ENCODE measurements around the gene SESN1. TPM values are rescaled to one million over a fixed set of nuclear protein-coding genes. Genes with fewer than 3 reads are reported as not detected.
"Not testable (repeated sequence)": the region's sequence is repeated elsewhere in the genome, so short reads cannot be mapped to it uniquely, and the experiment has no call there.

SESN1 gene
- total RNA-seq, 2 experiments from 2014 or later, result 22.1 to 23.3 TPM

- Mint-ChIP-seq H3K27me3 (no peaks in the 10 kb centered on the region), H3K36me3 (ENCODE audit: low read depth) (no peaks in the 10 kb centered on the region), H3K9me3 (no peaks in the 10 kb centered on the region), H3K27ac (no peak overlapping the region), H3K4me1 (ENCODE audit: low read depth) (peaks cover 31% of the 10 kb centered on the region), H3K4me3 (no peak overlapping the region)
- no peak for ATAC-seq
- no peak for DNase-seq
- ChIA-PET POLR2A (no interaction called here), CTCF (interaction anchor here (1.0 to 2.5 kb wide), 3 partner anchors 9 to 16 kb away, joined by 3 to 10 read pairs (median 3); no protein-coding TSS in a partner anchor)
- intact Hi-C loops (cut with micrococcal nuclease), result no loop called here
- no peak for TF ChIP-seq CTCF (IDR thresholded peaks at IDR 0.05)
These were observed 5.7 kb downstream of the SESN1 start for GRCh38 chr6:109088995-109089394.

- no peaks in the 10 kb centered on the region for H3K9me3 Mint-ChIP-seq
- POLR2A ChIA-PET, result interaction anchor here (0.8 to 1.2 kb wide), 2 partner anchors 69 to 295 kb away, joined by 3 read pairs; partner anchors contain the start of gene CD164
- ATAC-seq (no peak), DNase-seq (no peak)
- intact Hi-C loops (cut with micrococcal nuclease), result no loop called here
- H3K4me1 Mint-ChIP-seq (ENCODE audit: low read depth), result peaks cover 33% of the 10 kb centered on the region
- no peak for TF ChIP-seq CTCF (IDR thresholded peaks at IDR 0.05)
- no peaks in the 10 kb centered on the region for H3K36me3 Mint-ChIP-seq (ENCODE audit: low read depth)
- CTCF ChIA-PET, result interaction anchor here (1.2 to 2.5 kb wide), 2 partner anchors 8 to 15 kb away, joined by 3 to 10 read pairs; no protein-coding TSS in a partner anchor
- no peak overlapping the region for H3K27ac Mint-ChIP-seq
- H3K4me3 Mint-ChIP-seq, result no peak overlapping the region
- no peaks in the 10 kb centered on the region for H3K27me3 Mint-ChIP-seq
These were observed 6.9 kb downstream of the SESN1 start for GRCh38 chr6:109087661-109088264.

GRCh38 chr6:109084146-109084545 is 10.5 kb downstream of the SESN1 start:
- intact Hi-C loops (cut with micrococcal nuclease); H3K27me3 Mint-ChIP-seq; H3K9me3 Mint-ChIP-seq; DNase-seq; ATAC-seq; H3K4me3 Mint-ChIP-seq; H3K36me3 Mint-ChIP-seq (ENCODE audit: low read depth); H3K27ac Mint-ChIP-seq: not testable (repeated sequence)
- H3K4me1 Mint-ChIP-seq (ENCODE audit: low read depth), result peaks cover 10% of the 10 kb centered on the region
- ChIA-PET POLR2A (interaction anchor here (0.6 to 0.8 kb wide), 2 partner anchors 10 to 13 kb away, joined by 3 read pairs; no protein-coding TSS in a partner anchor), CTCF (interaction anchor here (0.8 to 3.3 kb wide), 3 partner anchors 9 to 10 kb away, joined by 3 to 28 read pairs (median 4); partner anchors contain the start of gene SESN1)

GRCh38 chr6:109083657-109084056 is 11.0 kb downstream of the SESN1 start:
- Mint-ChIP-seq H3K4me3 (no peak overlapping the region), H3K27me3 (no peaks in the 10 kb centered on the region), H3K27ac (no peak overlapping the region), H3K4me1 (ENCODE audit: low read depth) (peaks cover 10% of the 10 kb centered on the region), H3K36me3 (ENCODE audit: low read depth) (no peaks in the 10 kb centered on the region), H3K9me3 (no peaks in the 10 kb centered on the region)
- POLR2A ChIA-PET, result no interaction called here
- intact Hi-C loops (cut with micrococcal nuclease), result no loop called here
- no peak for DNase-seq
- CTCF ChIA-PET, result interaction anchor here (1.2 to 3.3 kb wide), 2 partner anchors 9 to 10 kb away, joined by 4 to 28 read pairs; no protein-coding TSS in a partner anchor
- TF ChIP-seq CTCF (IDR thresholded peaks at IDR 0.05), result no peak
- ATAC-seq, result no peak

- intact Hi-C loops (cut with micrococcal nuclease), result no loop called here
- ATAC-seq, result peak; percentile 69
- H3K4me3 Mint-ChIP-seq, result no peak overlapping the region
- TF ChIP-seq CTCF (IDR thresholded peaks at IDR 0.05), result peak; percentile 24
- H3K27ac Mint-ChIP-seq, result no peak overlapping the region
- H3K36me3 Mint-ChIP-seq (ENCODE audit: low read depth), result no peaks in the 10 kb centered on the region
- ChIA-PET POLR2A (no interaction called here), CTCF (interaction anchor here (1.2 to 1.3 kb wide), 2 partner anchors 9 to 247 kb away, joined by 3 to 7 read pairs; no protein-coding TSS in a partner anchor)
- DNase-seq, result no peak
- H3K9me3 Mint-ChIP-seq, result no peaks in the 10 kb centered on the region
- no peaks in the 10 kb centered on the region for H3K27me3 Mint-ChIP-seq
- peaks cover 10% of the 10 kb centered on the region for H3K4me1 Mint-ChIP-seq (ENCODE audit: low read depth)
These were observed 12.5 kb downstream of the SESN1 start for GRCh38 chr6:109082188-109082577.
